K562 (cell line): ENCODE results near the gene GLRX3. TPM values are rescaled to one million over a fixed set of nuclear protein-coding genes. Genes with fewer than 3 reads are reported as not detected.
A peak's percentile ranks its signal among the peaks of the same experiment; 100 is the strongest.

Experiments used
- CCNT2 ChIP-seq: IDR thresholded peaks from 2 replicates; pipeline ENCODE4 v1.6.1; 2011; ENCODE audit warnings: borderline replicate concordance, low read depth, mild to moderate bottlenecking, moderate library complexity, mixed read lengths, low read length; ENCODE audit not compliant: insufficient read length; ENCODE audit errors: extremely low read depth
- CHAMP1 ChIP-seq: fragments of 450-650 bp; IDR thresholded peaks from 2 replicates; pipeline ENCODE4 v1.6.1; 2016; ENCODE audit warnings: mild to moderate bottlenecking
- GTF2E2 ChIP-seq: fragments of 200-800 bp; sonication (Bioruptor generic); IDR thresholded peaks from 2 replicates; pipeline ENCODE4 v1.6.1; 2016; ENCODE audit warnings: missing genetic modification characterization, missing compliant biosample characterization
- HEY1 ChIP-seq: fragments of 250-450 bp; sonication (Bioruptor Pico); IDR thresholded peaks from 2 replicates; pipeline ENCODE4 v1.5.0; 2020; ENCODE audit warnings: mild to moderate bottlenecking, moderate library complexity, borderline replicate concordance
- HNRNPH1 ChIP-seq: fragments of 200-400 bp; formaldehyde crosslinking; optimal IDR thresholded peaks from 2 replicates; pipeline ENCODE3; 2017; ENCODE audit warnings: low read depth, mild to moderate bottlenecking, low read length, moderate library complexity
- KAT7 ChIP-seq: sonication (generic); formaldehyde crosslinking; IDR thresholded peaks from 2 replicates; pipeline ENCODE4 v1.8.0; 2022; ENCODE audit warnings: missing genetic modification reagents, mild to moderate bottlenecking, borderline replicate concordance
- KHSRP ChIP-seq: fragments of 450-650 bp; IDR thresholded peaks from 2 replicates; pipeline ENCODE4 v1.6.1; 2017
- KLF1 ChIP-seq: fragments of 450-650 bp; IDR thresholded peaks from 2 replicates; pipeline ENCODE4 v1.6.1; 2016; ENCODE audit warnings: missing genetic modification characterization, missing compliant biosample characterization
- PCBP2 ChIP-seq: fragments of 200-400 bp; formaldehyde crosslinking; IDR thresholded peaks from 2 replicates; pipeline ENCODE4 v1.6.1; 2018; ENCODE audit warnings: low read length, low read depth, mild to moderate bottlenecking, moderate library complexity; ENCODE audit not compliant: poor library complexity, severe bottlenecking
- PTBP1 ChIP-seq: fragments of 200-400 bp; formaldehyde crosslinking; IDR thresholded peaks from 2 replicates; pipeline ENCODE4 v1.6.1; 2017; ENCODE audit warnings: low read depth, low read length
- PURB ChIP-seq: sonication (generic); formaldehyde crosslinking; IDR thresholded peaks from 2 replicates; pipeline ENCODE4 v1.9.0; 2021; ENCODE audit warnings: low read depth, mild to moderate bottlenecking, missing genetic modification reagents
- RUNX1 ChIP-seq: sonication (generic); IDR thresholded peaks from 2 replicates; pipeline ENCODE4 v1.6.1; 2016; ENCODE audit warnings: antibody characterized with exemption, low read depth
- SMARCE1 ChIP-seq: fragments of 450-650 bp; IDR thresholded peaks from 2 replicates; pipeline ENCODE4 v1.7.1; 2016; ENCODE audit warnings: mild to moderate bottlenecking
- U2AF2 ChIP-seq: fragments of 200-400 bp; formaldehyde crosslinking; optimal IDR thresholded peaks from 2 replicates; pipeline ENCODE3; 2017; ENCODE audit warnings: low read depth, mild to moderate bottlenecking, low read length
- ZBTB26 ChIP-seq: fragments of 450-650 bp; formaldehyde crosslinking; IDR thresholded peaks from 2 replicates; pipeline ENCODE4 v1.4.0; 2022; ENCODE audit warnings: missing genetic modification characterization
- ZNF124 ChIP-seq: sonication (generic); formaldehyde crosslinking; IDR thresholded peaks from 2 replicates; pipeline ENCODE4 v1.8.1; 2022; ENCODE audit warnings: missing genetic modification reagents
- ZNF143 ChIP-seq: sonication (generic); formaldehyde crosslinking; IDR thresholded peaks from 2 replicates; pipeline ENCODE4 v1.9.0; 2022; ENCODE audit warnings: mild to moderate bottlenecking, missing genetic modification reagents
- ZNF174 ChIP-seq: fragments of 250-450 bp; sonication (Bioruptor Pico); IDR thresholded peaks from 2 replicates; pipeline ENCODE4 v1.4.0; 2020; ENCODE audit warnings: mild to moderate bottlenecking
- polyA plus RNA-seq, 8 experiments: library from polyadenylated mRNA; depleted of rRNA in 4 of 8; stranded (reverse) in 5 of 8; unstranded in 3 of 8; fragments of >200 nt; fragmentation: Nextera tagmentation in 2 of 8; fragmentation: Illumina TruSeq in 1 of 8; extraction: Ambion mirVana in 2 of 8; extraction: Trizol in 1 of 8; gene quantifications; 2 replicates each; pipeline versions ENCODE4 v1.2.1 to v1.2.3, GENCODE V29; 2011 to 2014; ENCODE audit warnings: inconsistent platforms in 1 of 8, missing spikeins in 1 of 8
- total RNA-seq, 7 experiments: library from RNA; depleted of rRNA in 6 of 7; stranded (reverse); fragments of >200 nt in 6 of 7; fragmentation: Illumina TruSeq in 2 of 7; extraction: Trizol in 2 of 7; gene quantifications; 2 replicates each; pipeline versions ENCODE4 v1.2.1 to v1.2.3, GENCODE V29; 2011 to 2021; ENCODE audit warnings: low replicate concordance in 1 of 7
- TF ChIP-seq, protein P1 (sequence below), 2 experiments: fragments of 450-650 bp; IDR thresholded peaks; 2 replicates each; pipeline ENCODE4 v1.6.1; 2016
- TF ChIP-seq, protein P2 (sequence below): sonication (generic); formaldehyde crosslinking; IDR thresholded peaks from 2 replicates; pipeline ENCODE4 v1.8.0; 2022; ENCODE audit warnings: mild to moderate bottlenecking, missing genetic modification reagents

Gene GLRX3
- total and polyA plus RNA-seq, 9 of the 15 experiments (the other 6 are each of a cell fraction or from before 2014, with no cell fraction given), result 115 to 190 (median 169) TPM

- TF ChIP-seq KAT7 (CRISPR knock-in tag), result no peak
- no peak for TF ChIP-seq CHAMP1
- peak; percentile 48 for TF ChIP-seq CCNT2
- TF ChIP-seq PURB (CRISPR knock-in tag), result no peak
- TF ChIP-seq, protein P1, sequence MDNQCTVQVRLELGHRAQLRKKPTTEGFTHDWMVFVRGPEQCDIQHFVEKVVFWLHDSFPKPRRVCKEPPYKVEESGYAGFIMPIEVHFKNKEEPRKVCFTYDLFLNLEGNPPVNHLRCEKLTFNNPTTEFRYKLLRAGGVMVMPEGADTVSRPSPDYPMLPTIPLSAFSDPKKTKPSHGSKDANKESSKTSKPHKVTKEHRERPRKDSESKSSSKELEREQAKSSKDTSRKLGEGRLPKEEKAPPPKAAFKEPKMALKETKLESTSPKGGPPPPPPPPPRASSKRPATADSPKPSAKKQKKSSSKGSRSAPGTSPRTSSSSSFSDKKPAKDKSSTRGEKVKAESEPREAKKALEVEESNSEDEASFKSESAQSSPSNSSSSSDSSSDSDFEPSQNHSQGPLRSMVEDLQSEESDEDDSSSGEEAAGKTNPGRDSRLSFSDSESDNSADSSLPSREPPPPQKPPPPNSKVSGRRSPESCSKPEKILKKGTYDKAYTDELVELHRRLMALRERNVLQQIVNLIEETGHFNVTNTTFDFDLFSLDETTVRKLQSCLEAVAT (IDR thresholded peaks at IDR 0.05), result peak in 1 of 2 experiments; percentile 99; a peak in 2 of 4 replicates
- no peak for TF ChIP-seq SMARCE1
- TF ChIP-seq ZNF174 (CRISPR knock-in tag), result no peak
- TF ChIP-seq HEY1, result no peak
- no peak for TF ChIP-seq HNRNPH1
- no peak for TF ChIP-seq ZNF143
- TF ChIP-seq GTF2E2 (tag), result no peak
- no peak for TF ChIP-seq PTBP1
- no peak for TF ChIP-seq RUNX1
- TF ChIP-seq, protein P2, sequence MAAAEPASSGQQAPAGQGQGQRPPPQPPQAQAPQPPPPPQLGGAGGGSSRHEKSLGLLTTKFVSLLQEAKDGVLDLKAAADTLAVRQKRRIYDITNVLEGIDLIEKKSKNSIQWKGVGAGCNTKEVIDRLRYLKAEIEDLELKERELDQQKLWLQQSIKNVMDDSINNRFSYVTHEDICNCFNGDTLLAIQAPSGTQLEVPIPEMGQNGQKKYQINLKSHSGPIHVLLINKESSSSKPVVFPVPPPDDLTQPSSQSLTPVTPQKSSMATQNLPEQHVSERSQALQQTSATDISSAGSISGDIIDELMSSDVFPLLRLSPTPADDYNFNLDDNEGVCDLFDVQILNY (CRISPR knock-in tag), result no peak
- TF ChIP-seq PCBP2, result no peak
- TF ChIP-seq U2AF2, result no peak
- no peak for TF ChIP-seq ZNF124 (CRISPR knock-in tag)
- 0 out of 2 replicates have a peak, but pooled peaks have one; percentile 46 for TF ChIP-seq KLF1 (tag)
- no peak for TF ChIP-seq ZBTB26 (CRISPR knock-in tag)
- no peak for TF ChIP-seq KHSRP
Observed at GRCh38 chr10:130110246-130111112, 25.7 kb upstream of the GLRX3 start, which contains the start of gene C10orf143 (continued).
